NCI-H345 treated with DMSO at 0.1 percent for 48 hours (cell line): Measurements from ENCODE around the gene ALKBH8.
A peak's percentile ranks its signal among the peaks of the same experiment; 100 is the strongest.
"Not testable (repeated sequence)": the region's sequence is repeated elsewhere in the genome, so short reads cannot be mapped to it uniquely, and the experiment has no call there.

Experiments used
- DNase-seq: peaks from one replicate; lab custom pipeline; 2025; ENCODE audit not compliant: unreplicated experiment; lab: John Stamatoyannopoulos, UW

ALKBH8 gene

DNA sequence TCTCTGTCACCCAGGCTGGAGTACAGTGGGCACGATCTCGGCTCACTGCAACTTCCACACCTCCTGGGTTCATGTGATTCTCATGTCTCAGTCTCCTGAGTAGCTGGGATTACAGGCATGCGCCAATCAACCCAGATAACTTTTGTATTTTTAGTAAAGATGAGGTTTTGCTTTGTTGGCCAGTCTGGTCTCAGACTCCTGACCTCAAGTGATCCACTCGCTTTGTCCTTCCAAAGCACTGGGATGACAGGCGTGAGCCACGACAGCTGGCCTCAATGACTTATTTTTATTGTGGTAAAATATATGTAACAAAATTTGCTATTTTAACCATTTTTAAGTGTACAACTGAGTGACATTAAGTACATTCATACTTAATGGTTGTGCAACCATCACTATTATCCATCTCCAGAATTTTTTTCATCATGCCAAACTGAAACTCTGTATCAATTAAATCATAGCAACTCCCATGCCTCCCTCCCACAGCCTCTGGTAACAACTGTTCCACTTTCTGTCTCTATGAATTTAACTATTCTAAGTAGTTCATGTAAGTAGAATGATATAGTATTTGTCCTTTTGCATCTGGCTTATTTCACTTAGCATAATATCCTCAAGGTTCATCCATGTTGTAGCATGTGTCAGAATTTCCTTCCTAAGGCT, 57.2 kb downstream of the ALKBH8 start:
- no peak for DNase-seq

- DNase-seq: no peak
Measured at GRCh38 chr11:107505647-107506225, 59.8 kb downstream of the ALKBH8 start.

- DNase-seq: no peak
Measured at GRCh38 chr11:107504981-107505380, 60.6 kb downstream of the ALKBH8 start.

GRCh38 chr11:107501713-107502112, 63.8 kb downstream of the ALKBH8 start:
- no peak for DNase-seq

- DNase-seq: not testable (repeated sequence)
Measured at GRCh38 chr11:107497371-107497770, 68.2 kb downstream of the ALKBH8 start.

DNA sequence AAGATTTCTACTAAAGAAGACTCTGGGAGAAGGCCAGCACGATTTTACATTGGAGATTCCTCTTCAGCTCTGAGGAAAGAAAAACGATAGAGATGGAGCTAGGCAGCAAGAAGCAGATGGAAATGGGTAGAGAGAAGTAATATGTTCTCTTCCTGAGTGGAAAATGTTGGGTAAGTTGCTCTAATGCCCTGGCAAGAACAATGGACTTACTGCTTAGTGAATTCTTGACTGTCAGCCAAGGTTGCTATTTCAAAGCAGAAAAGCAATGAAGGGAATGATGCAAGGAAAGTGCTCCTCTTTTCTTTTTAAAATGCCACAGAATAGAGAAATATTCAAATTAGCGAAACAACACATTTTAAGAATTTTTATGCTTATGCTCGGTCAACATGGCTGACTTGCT, 69.5 kb downstream of the ALKBH8 start:
- no peak for DNase-seq

GRCh38 chr11:107494055-107494454, 71.5 kb downstream of the ALKBH8 start:
- DNase-seq: no peak

GRCh38 chr11:107493117-107493516, 72.4 kb downstream of the ALKBH8 start:
- DNase-seq: no peak

GRCh38 chr11:107490836-107491235, 74.7 kb downstream of the ALKBH8 start:
- DNase-seq: no peak

DNA sequence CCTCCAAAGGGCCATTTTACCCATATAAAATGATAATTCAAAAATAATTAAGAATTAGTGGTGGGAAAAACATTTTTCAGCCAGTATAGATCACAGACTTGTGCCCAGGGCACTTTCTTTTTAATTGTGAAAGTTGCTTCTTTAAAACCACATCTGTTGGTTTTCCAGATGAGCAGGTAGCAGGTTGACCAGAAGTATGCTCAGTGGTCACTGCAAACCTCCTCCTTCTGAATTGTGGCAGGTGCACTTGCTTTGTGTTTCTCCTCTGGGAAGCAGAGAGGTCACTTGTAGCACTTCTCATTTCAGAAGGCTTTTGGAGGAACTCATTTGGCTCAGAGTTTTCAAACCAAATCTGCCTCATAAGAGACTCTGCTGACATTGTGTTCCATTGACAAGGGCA, 83.3 kb downstream of the ALKBH8 start:
- DNase-seq: no peak

DNA sequence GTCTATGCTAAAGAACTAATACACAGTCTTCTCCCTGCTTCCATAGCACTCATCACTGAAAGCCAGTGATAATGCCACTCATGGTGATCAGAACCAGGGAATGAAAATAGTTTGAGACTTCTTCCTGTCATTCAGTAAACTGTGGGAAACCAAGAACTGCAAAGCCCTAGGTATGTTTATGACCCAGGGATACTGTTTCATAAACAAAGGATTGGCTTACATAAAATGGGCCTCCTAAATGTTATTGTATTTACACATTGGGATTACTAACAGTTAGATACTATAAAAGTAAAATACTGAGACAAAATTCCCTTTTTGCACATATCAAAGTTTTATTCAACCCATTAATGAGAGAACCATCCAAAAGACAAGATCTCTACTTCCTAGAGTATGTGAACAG, 86.6 kb downstream of the ALKBH8 start:
- no peak for DNase-seq

DNA sequence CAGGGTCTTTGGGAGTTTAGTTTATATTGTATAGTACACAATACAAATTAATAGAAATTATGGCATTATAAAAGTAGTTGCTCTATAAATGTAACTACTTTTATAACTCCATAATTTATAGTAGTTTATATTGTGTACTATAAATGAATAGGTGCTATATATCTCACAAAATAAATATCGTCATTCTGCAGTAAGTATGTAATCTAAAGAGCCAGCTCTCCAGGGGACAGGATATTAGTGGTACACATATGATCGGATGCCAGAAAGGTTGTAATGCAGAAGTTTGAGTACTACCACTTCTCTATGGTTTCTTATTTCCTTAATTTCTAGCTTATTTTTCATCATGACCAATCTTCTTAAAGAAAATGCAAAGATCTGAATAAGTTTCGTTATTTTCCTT, 87.7 kb downstream of the ALKBH8 start:
- no peak for DNase-seq

GRCh38 chr11:107473792-107474191, 91.7 kb downstream of the ALKBH8 start:
- no peak for DNase-seq

- DNase-seq: no peak
Measured at GRCh38 chr11:107472966-107473365, 92.6 kb downstream of the ALKBH8 start.

DNA sequence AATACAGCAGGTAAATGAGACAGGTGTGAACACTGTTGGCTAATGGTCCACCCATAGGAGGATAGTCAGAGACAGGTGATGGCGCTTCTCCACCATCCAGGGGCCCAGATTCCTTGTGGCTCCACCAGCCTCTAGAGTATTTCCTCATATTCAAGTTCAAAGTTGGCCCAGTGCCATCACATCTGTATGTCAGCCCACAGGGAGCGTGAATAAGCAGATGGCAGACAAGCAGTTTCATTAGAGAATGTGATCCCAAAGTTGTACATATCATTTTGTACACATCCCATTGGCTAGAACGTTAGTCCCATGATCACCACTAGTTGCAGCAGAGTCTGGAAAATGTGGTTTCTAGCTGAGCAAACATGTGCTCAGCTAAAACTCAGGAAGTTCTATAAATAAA, 96.9 kb downstream of the ALKBH8 start:
- DNase-seq: no peak

DNA sequence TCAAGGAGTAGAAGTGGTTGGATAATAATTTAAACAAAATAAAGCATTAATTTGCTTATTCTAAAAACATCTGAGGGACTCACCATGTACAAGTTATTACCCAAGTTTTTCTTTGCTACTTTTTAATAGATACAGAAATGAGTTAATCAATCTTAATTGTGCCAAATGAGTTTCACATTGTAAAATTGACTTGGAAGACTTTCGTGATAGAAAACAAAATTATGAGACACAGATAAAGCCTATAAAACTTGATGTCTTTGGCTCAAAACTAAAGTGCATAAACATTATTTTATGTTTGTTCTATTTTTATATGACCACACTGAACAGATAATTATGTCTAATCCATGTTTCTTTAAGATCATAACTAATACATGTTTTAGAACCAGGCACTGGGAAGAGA, 97.8 kb downstream of the ALKBH8 start:
- DNase-seq: no peak

- DNase-seq: not testable (repeated sequence)
Measured at GRCh38 chr11:107466275-107466866, 99.2 kb downstream of the ALKBH8 start.

GRCh38 chr11:107457558-107458271, 107.8 kb downstream of the ALKBH8 start, which contains the start of gene CWF19L2:
CWF19L2 (minus strand) TSS chr11:107457825; CDS start chr11:107457816, 9 bp downstream.
- peak; percentile 96 for DNase-seq

GRCh38 chr11:107457205-107457557, 108.4 kb downstream of the ALKBH8 start:
- no peak for DNase-seq

DNA sequence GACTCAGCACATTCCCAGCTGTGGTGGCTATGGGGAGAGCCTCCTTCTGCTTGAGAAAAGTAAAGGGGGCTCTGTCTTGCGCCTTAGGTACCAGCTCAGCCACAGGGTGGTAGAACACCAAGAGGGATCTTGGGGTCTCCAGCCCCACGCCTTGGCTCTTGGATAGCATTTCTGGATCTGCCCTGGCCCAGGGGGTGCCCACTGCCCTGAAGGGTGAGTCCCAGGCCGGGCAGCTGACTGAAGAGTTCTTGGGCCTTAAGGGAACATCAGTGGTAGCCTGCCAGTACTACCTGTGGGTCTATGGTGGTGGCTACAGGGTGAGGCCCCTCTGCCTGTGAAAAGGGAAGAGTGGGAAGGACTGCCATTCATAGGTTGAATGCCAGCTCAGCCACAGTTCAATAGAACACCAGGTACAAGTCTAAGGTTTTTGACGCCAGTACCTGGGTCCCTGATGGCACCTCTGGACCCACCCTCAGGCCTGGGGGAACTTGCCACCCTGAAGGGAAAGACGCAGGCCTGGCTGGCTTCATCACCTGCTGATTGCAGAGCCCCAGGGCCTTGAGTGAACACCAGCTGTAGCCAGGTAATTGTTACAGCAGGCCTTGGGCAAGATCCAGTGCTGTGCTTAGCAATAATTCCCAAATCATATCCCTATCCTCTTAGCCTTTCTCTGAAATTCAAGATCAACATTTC, 111.8 kb downstream of the ALKBH8 start:
- DNase-seq: no peak
